CD14-positive monocyte (primary cell): ENCODE measurements around the gene MBL2. TPM values are rescaled to one million over a fixed set of nuclear protein-coding genes. Genes with fewer than 3 reads are reported as not detected.

Experiments used
- DNase-seq, 3 donors: peaks; one replicate each; pipeline ENCODE4 v3.0.0-alpha.2; 2011 to 2022
- H2AFZ ChIP-seq: 2 replicates; pipeline ENCODE4 v1.6.0; 2012; ENCODE audit warnings: mild to moderate bottlenecking, low read depth, low read length, inconsistent platforms; ENCODE audit not compliant: insufficient read depth, poor library complexity, severe bottlenecking
- H3K27ac ChIP-seq, 2 donors: 1 replicate in 1 of 2; 2 replicates in 1 of 2; pipeline ENCODE4 v1.5.1; 2012 to 2013; ENCODE audit warnings: low read length in 2 of 2, control low read depth in 1 of 2, inconsistent platforms in 1 of 2, low read depth in 1 of 2, mild to moderate bottlenecking in 1 of 2
- H3K27me3 ChIP-seq, 2 donors: one replicate each; pipeline versions ENCODE4 v1.6.0 to v1.6.1; 2011 to 2013; ENCODE audit warnings: low read length in 2 of 2; ENCODE audit not compliant: control insufficient read depth in 2 of 2, insufficient read depth in 2 of 2
- H3K36me3 ChIP-seq, 2 donors: replicated peaks in 1 of 2; 1 replicate in 1 of 2; 2 replicates in 1 of 2; pipeline versions ENCODE4 v1.5.1 to v1.6.1; 2012 to 2013; ENCODE audit warnings: low read length in 2 of 2, control low read depth in 1 of 2, inconsistent platforms in 1 of 2, mild to moderate bottlenecking in 1 of 2; ENCODE audit not compliant: insufficient read depth in 2 of 2, control insufficient read depth in 1 of 2
- H3K4me1 ChIP-seq, 2 donors: 1 replicate in 1 of 2; 2 replicates in 1 of 2; pipeline versions ENCODE4 v1.5.1 to v1.6.1; 2012 to 2013; ENCODE audit warnings: low read length in 2 of 2, control low read depth in 1 of 2, inconsistent platforms in 1 of 2, mild to moderate bottlenecking in 1 of 2, moderate library complexity in 1 of 2; ENCODE audit not compliant: insufficient read depth in 2 of 2, control insufficient read depth in 1 of 2
- H3K4me2 ChIP-seq: replicated peaks from 2 replicates; pipeline ENCODE3; 2012; ENCODE audit warnings: low read length, moderate library complexity, mild to moderate bottlenecking; ENCODE audit not compliant: poor library complexity, severe bottlenecking; ENCODE audit errors: extremely low read depth
- H3K4me3 ChIP-seq, 3 experiments: fragments of 200-600 bp in 1 of 3; sonication (generic) in 1 of 3; replicated peaks in 1 of 3; 1 replicate in 2 of 3; 2 replicates in 1 of 3; pipeline ENCODE4 v1.5.1; 2011 to 2013; ENCODE audit warnings: low read length in 3 of 3, mild to moderate bottlenecking in 3 of 3, control low read depth in 2 of 3, low read depth in 2 of 3, inconsistent platforms in 1 of 3, moderate library complexity in 1 of 3
- H3K79me2 ChIP-seq: 2 replicates; pipeline ENCODE4 v1.6.0; 2012; ENCODE audit warnings: mild to moderate bottlenecking, control low read depth, inconsistent platforms, low read length, moderate library complexity; ENCODE audit not compliant: insufficient read depth
- H3K9ac ChIP-seq: 2 replicates; pipeline ENCODE4 v1.6.0; 2017; ENCODE audit warnings: low read length, mild to moderate bottlenecking; ENCODE audit not compliant: insufficient read depth, poor library complexity, severe bottlenecking
- H3K9me3 ChIP-seq, 2 donors: replicated peaks in 1 of 2; 1 replicate in 1 of 2; 2 replicates in 1 of 2; pipeline versions ENCODE4 v1.5.1 to v1.6.1; 2012 to 2013; ENCODE audit warnings: low read length in 2 of 2, control low read depth in 1 of 2; ENCODE audit not compliant: control insufficient read depth in 1 of 2, insufficient read depth in 1 of 2
- H4K20me1 ChIP-seq: 2 replicates; pipeline ENCODE4 v1.6.0; 2012; ENCODE audit warnings: mild to moderate bottlenecking, low read length, control low read depth, moderate library complexity; ENCODE audit not compliant: insufficient read depth
- H3K27ac Mint-ChIP-seq, 7 donors: one replicate each; pipeline ENCODE4 v1.8.0; 2020; ENCODE audit warnings: mild to moderate bottlenecking in 7 of 7, mixed read lengths in 7 of 7, moderate library complexity in 6 of 7, inconsistent platforms in 2 of 7
- H3K27me3 Mint-ChIP-seq, 3 donors: one replicate each; pipeline ENCODE4 v1.8.0; 2021 to 2022; ENCODE audit warnings: low read depth in 3 of 3, mild to moderate bottlenecking in 3 of 3, mixed read lengths in 3 of 3, moderate library complexity in 3 of 3, inconsistent platforms in 1 of 3
- H3K36me3 Mint-ChIP-seq, 2 donors: one replicate each; pipeline ENCODE4 v1.8.0; 2020; ENCODE audit warnings: mixed read lengths in 2 of 2, inconsistent platforms in 1 of 2, mild to moderate bottlenecking in 1 of 2
- H3K4me1 Mint-ChIP-seq: one replicate; pipeline ENCODE4 v1.8.0; 2020; ENCODE audit warnings: mild to moderate bottlenecking, mixed read lengths
- H3K4me3 Mint-ChIP-seq, 2 donors: one replicate each; pipeline ENCODE4 v1.8.0; 2020; ENCODE audit warnings: mild to moderate bottlenecking in 2 of 2, mixed read lengths in 2 of 2, moderate library complexity in 1 of 2
- H3K9me3 Mint-ChIP-seq, 7 donors: one replicate each; pipeline ENCODE4 v1.8.0; 2020 to 2022; ENCODE audit warnings: mixed read lengths in 7 of 7, mild to moderate bottlenecking in 6 of 7, moderate library complexity in 6 of 7, inconsistent platforms in 2 of 7
- WGBS: methylation state at CpG from one replicate; pipeline ENCODE4 v1.1.5; 2013; ENCODE audit warnings: missing lambda C conversion rate; ENCODE audit not compliant: insufficient coverage; 5-methylcytosine and 5-hydroxymethylcytosine counted together
- intact Hi-C, 2 donors: fragments of 100-400 bp; cut with micrococcal nuclease; formaldehyde crosslinking; loops; one replicate each; pipeline versions ENCODE4 v1.15.0 to v1.15.1; 2023
- polyA minus RNA-seq: library from RNA; depleted of rRNA, polyadenylated mRNA; stranded (reverse); fragments of >200 nt; gene quantifications from 2 replicates; pipeline ENCODE4 v1.2.3, GENCODE V29; 2012
- polyA plus RNA-seq, 3 donors: library from polyadenylated mRNA; depleted of rRNA in 1 of 3; unstranded in 2 of 3; stranded (reverse) in 1 of 3; fragments of 300-500 nt in 2 of 3; fragments of >200 nt in 1 of 3; fragmentation: Illumina TruSeq in 2 of 3; gene quantifications; 1 replicate in 2 of 3; 2 replicates in 1 of 3; pipeline ENCODE4 v1.2.3, GENCODE V29; 2012 to 2021
- total RNA-seq, 12 experiments: library from RNA in 1 of 12; stranded (reverse) in 1 of 12; fragments of 120-200 nt in 1 of 12; gene quantifications; one replicate each; pipeline ENCODE4 v1.2.4 and lab custom pipeline; 2013 to 2026; ENCODE audit warnings: mixed read lengths in 6 of 12, inconsistent platforms in 1 of 12
- TF ChIP-seq, protein P1 (sequence below): fragments of 200-600 bp; IDR thresholded peaks from one replicate; pipeline ENCODE4 v1.8.0; 2022; ENCODE audit warnings: antibody characterized with exemption, mild to moderate bottlenecking

MBL2 gene
- 0.02 TPM for total RNA-seq (2013)
- polyA plus RNA-seq = not detected
- not detected in 2 replicates for polyA minus RNA-seq
- 0 to 1.0 (median 0) reads per million in 11 experiments for total RNA-seq (lab: John Stamatoyannopoulos, UW)

DNA sequence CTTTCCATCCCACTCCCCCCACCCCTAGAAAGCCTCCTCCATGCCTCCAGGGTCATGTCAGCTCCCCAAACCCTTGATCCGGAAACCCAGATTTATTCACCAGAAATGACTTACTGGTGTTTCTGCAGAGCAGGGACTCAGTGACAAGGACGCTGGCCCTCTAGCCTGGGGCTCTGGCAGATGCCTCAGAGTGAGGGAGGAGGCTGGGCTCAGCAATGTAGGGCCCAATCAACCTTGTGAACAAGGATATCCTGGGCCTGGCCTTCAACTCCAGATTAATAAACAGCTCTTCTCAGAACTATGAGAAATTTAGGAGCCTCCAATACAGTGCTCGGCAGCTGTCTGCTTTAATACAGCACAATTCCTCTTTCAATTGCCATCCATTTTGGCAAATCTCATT is at the start of gene MBL2:
TSS of gene MBL2 (minus strand) at position 162 of the 400 bp plus-strand sequence. CDS start 1,149 bp downstream, outside the sequence.
- intact Hi-C loops = no loop called here
- WGBS = 100% methylated on average over 1 of the region's 3 CpGs
- Mint-ChIP-seq H3K4me3 (no peak within 1 kb of the TSS), H3K27ac (no peak within 1 kb of the TSS), H3K4me1 (no peaks in the 10 kb centered on the region), H3K36me3 (no peaks in the 10 kb centered on the region), H3K9me3 (peaks cover 0 to 1% (median 0%) of the 10 kb centered on the region in 7 donors), H3K27me3 (peaks cover 0 to 1% (median 1%) of the 10 kb centered on the region in 3 donors)
- Histone ChIP-seq H3K4me1 (no peaks in the 10 kb centered on the region), H4K20me1 (no peaks in the 10 kb centered on the region), H3K4me2 (no peak within 1 kb of the TSS), H2AFZ (no peak within 1 kb of the TSS), H3K36me3 (no peaks in the 10 kb centered on the region), H3K9ac (no peak within 1 kb of the TSS), H3K9me3 (no peaks in the 10 kb centered on the region), H3K79me2 (no peaks in the 10 kb centered on the region), H3K4me3 (no peak within 1 kb of the TSS), H3K27ac (no peak within 1 kb of the TSS), H3K27me3 (no peaks in the 10 kb centered on the region)
- TF ChIP-seq, protein P1, sequence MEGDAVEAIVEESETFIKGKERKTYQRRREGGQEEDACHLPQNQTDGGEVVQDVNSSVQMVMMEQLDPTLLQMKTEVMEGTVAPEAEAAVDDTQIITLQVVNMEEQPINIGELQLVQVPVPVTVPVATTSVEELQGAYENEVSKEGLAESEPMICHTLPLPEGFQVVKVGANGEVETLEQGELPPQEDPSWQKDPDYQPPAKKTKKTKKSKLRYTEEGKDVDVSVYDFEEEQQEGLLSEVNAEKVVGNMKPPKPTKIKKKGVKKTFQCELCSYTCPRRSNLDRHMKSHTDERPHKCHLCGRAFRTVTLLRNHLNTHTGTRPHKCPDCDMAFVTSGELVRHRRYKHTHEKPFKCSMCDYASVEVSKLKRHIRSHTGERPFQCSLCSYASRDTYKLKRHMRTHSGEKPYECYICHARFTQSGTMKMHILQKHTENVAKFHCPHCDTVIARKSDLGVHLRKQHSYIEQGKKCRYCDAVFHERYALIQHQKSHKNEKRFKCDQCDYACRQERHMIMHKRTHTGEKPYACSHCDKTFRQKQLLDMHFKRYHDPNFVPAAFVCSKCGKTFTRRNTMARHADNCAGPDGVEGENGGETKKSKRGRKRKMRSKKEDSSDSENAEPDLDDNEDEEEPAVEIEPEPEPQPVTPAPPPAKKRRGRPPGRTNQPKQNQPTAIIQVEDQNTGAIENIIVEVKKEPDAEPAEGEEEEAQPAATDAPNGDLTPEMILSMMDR = no peak
- no peak for DNase-seq

- WGBS = no CpG with 5 or more reads among the region's 1 CpG
- Mint-ChIP-seq H3K4me3 (no peak overlapping the region), H3K4me1 (no peaks in the 10 kb centered on the region)
Observed at GRCh38 chr10:52820309-52820708, 47.7 kb upstream of the MBL2 start.

More at GRCh38 chr10:52820309-52820708, 47.7 kb upstream of the MBL2 start:
- Histone ChIP-seq H3K79me2 (no peaks in the 10 kb centered on the region), H3K9me3 (no peaks in the 10 kb centered on the region), H3K27me3 (no peaks in the 10 kb centered on the region), H3K4me1 (no peaks in the 10 kb centered on the region), H3K4me3 (no peak overlapping the region), H3K4me2 (no peak overlapping the region), H3K36me3 (no peaks in the 10 kb centered on the region), H3K9ac (no peak overlapping the region), H4K20me1 (no peaks in the 10 kb centered on the region), H2AFZ (no peak overlapping the region), H3K27ac (no peak overlapping the region)
- no peak for DNase-seq
- TF ChIP-seq, protein P1 = no peak
- Mint-ChIP-seq H3K9me3 (no peaks in the 10 kb centered on the region), H3K36me3 (no peaks in the 10 kb centered on the region), H3K27ac (no peak overlapping the region), H3K27me3 (no peaks in the 10 kb centered on the region)
- intact Hi-C loops = no loop called here
